ENCODE data around the gene SCT. TPM values are rescaled to one million over a fixed set of nuclear protein-coding genes. Genes with fewer than 3 reads are reported as not detected.

SCT gene
- total and polyA plus RNA-seq, 2 donors (not counting 1 experiment from before 2014, with no cell fraction given), result not detected

GRCh38 chr11:656866-657265, 29.9 kb upstream of the SCT start:
- H3K4me2 ChIP-seq (replicated peaks; ENCODE audit: low read depth, low read length, poor library complexity, severe bottlenecking), result no peak overlapping the region
- ChIA-PET CTCF (no interaction called here), POLR2A (no interaction called here)
- peaks cover 0 to 18% of the 10 kb centered on the region in 2 experiments for H3K36me3 ChIP-seq (replicated peaks in 1 of 2; ENCODE audit: control extremely low read depth in 1 of 2, control insufficient read depth in 1 of 2, extremely low read depth in 1 of 2, insufficient read depth in 2 of 2, low read length in 1 of 2)
- H3K9ac ChIP-seq (ENCODE audit: low read length), result no peak overlapping the region
- 97% methylated on average over 6 of the region's 7 CpGs for WGBS (ENCODE audit: insufficient coverage)
- H2AFZ ChIP-seq (ENCODE audit: insufficient read depth, low read depth, low read length, poor library complexity, severe bottlenecking), result no peak overlapping the region
- H3K4me3 ChIP-seq (ENCODE audit: control extremely low read depth in 1 of 5, extremely low read depth in 1 of 5, insufficient read depth in 1 of 5, low read depth in 2 of 5, low read length in 4 of 5), result no peak overlapping the region
- Mint-ChIP-seq H3K4me1 (peaks cover 3% of the 10 kb centered on the region), H3K27ac (no peak overlapping the region), H3K27me3 (no peaks in the 10 kb centered on the region), H3K4me3 (no peak overlapping the region), H3K9me3 (ENCODE audit: insufficient read depth) (no peaks in the 10 kb centered on the region)
- no peak for DNase-seq
- H3K27ac ChIP-seq (ENCODE audit: low read length in 2 of 2), result no peak overlapping the region
- intact Hi-C loops (cut with micrococcal nuclease), result no loop called here
- H3K9me3 ChIP-seq (ENCODE audit: control extremely low read depth in 1 of 3, control insufficient read depth in 2 of 3, insufficient read depth in 1 of 3, low read length in 2 of 3), result no peaks in the 10 kb centered on the region
- no peaks in the 10 kb centered on the region for H3K27me3 ChIP-seq (replicated peaks in 1 of 4; ENCODE audit: control extremely low read depth in 1 of 4, control insufficient read depth in 3 of 4, insufficient read depth in 4 of 4, low read length in 3 of 4)
- peaks cover 7% of the 10 kb centered on the region for H4K20me1 ChIP-seq (ENCODE audit: control insufficient read depth, insufficient read depth, low read length, poor library complexity, severe bottlenecking)
- no peaks in the 10 kb centered on the region for H3K4me1 ChIP-seq (ENCODE audit: control insufficient read depth in 2 of 2, insufficient read depth in 2 of 2, low read length in 2 of 2)
- peaks cover 13% of the 10 kb centered on the region for H3K79me2 ChIP-seq (ENCODE audit: control insufficient read depth, insufficient read depth, low read length)
- ATAC-seq (ENCODE audit: low read depth), result no peak
- TF ChIP-seq CTCF (IDR thresholded peaks at IDR 0.05), result no peak
- no peak for TF ChIP-seq EZH2 (IDR thresholded peaks at IDR 0.05; ENCODE audit: borderline replicate concordance, insufficient read depth, low read depth, low read length, poor library complexity, severe bottlenecking)

DNA sequence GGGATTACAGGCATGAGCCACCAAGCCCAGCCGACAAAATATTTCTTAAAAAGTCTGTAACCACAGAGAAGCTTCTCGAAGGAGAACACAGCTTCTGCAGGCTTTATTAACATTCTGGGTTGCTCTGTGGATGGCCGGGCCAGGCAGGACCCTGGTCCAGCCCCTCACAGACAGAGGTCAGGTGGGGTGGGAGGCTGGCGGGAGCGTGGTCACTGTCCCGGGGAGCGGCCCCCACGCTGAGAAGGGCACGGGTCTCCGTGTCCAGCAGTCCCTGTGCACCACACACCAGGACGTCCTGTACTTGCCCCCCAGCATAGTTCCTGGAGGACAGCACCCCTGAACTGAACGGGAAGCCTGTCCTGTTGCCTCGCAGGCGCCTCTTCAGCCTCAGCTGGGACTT, 29.4 kb upstream of the SCT start:
- Mint-ChIP-seq H3K9me3 (ENCODE audit: insufficient read depth) (no peaks in the 10 kb centered on the region), H3K27me3 (no peaks in the 10 kb centered on the region), H3K4me1 (peaks cover 3% of the 10 kb centered on the region), H3K27ac (no peak overlapping the region), H3K4me3 (no peak overlapping the region)
- no peak for ATAC-seq (ENCODE audit: low read depth)
- CTCF ChIA-PET, result no interaction called here
- Histone ChIP-seq H3K36me3 (replicated peaks in 1 of 2; ENCODE audit: control extremely low read depth in 1 of 2, control insufficient read depth in 1 of 2, extremely low read depth in 1 of 2, insufficient read depth in 2 of 2, low read length in 1 of 2) (peaks cover 0 to 18% of the 10 kb centered on the region in 2 experiments), H3K4me1 (ENCODE audit: control insufficient read depth in 2 of 2, insufficient read depth in 2 of 2, low read length in 2 of 2) (no peaks in the 10 kb centered on the region), H3K79me2 (ENCODE audit: control insufficient read depth, insufficient read depth, low read length) (peaks cover 10% of the 10 kb centered on the region), H3K9ac (ENCODE audit: low read length) (no peak overlapping the region), H3K4me2 (replicated peaks; ENCODE audit: low read depth, low read length, poor library complexity, severe bottlenecking) (no peak overlapping the region), H4K20me1 (ENCODE audit: control insufficient read depth, insufficient read depth, low read length, poor library complexity, severe bottlenecking) (peaks cover 6% of the 10 kb centered on the region), H3K9me3 (ENCODE audit: control extremely low read depth in 1 of 3, control insufficient read depth in 2 of 3, insufficient read depth in 1 of 3, low read length in 2 of 3) (no peaks in the 10 kb centered on the region), H3K27me3 (replicated peaks in 1 of 4; ENCODE audit: control extremely low read depth in 1 of 4, control insufficient read depth in 3 of 4, insufficient read depth in 4 of 4, low read length in 3 of 4) (no peaks in the 10 kb centered on the region), H3K4me3 (ENCODE audit: control extremely low read depth in 1 of 5, extremely low read depth in 1 of 5, insufficient read depth in 1 of 5, low read depth in 2 of 5, low read length in 4 of 5) (no peak overlapping the region), H2AFZ (ENCODE audit: insufficient read depth, low read depth, low read length, poor library complexity, severe bottlenecking) (no peak overlapping the region), H3K27ac (ENCODE audit: low read length in 2 of 2) (no peak overlapping the region)
- intact Hi-C loops (cut with micrococcal nuclease), result no loop called here
- DNase-seq, result no peak
- no peak for TF ChIP-seq EZH2 (IDR thresholded peaks at IDR 0.05; ENCODE audit: borderline replicate concordance, insufficient read depth, low read depth, low read length, poor library complexity, severe bottlenecking)
- TF ChIP-seq CTCF (IDR thresholded peaks at IDR 0.05), result no peak
- POLR2A ChIA-PET, result no interaction called here
- WGBS (ENCODE audit: insufficient coverage), result 96% methylated on average over 13 of the region's 14 CpGs

Measured in B cell (primary cell).